LNCaP clone FGC (cell line): ENCODE measurements around the gene MET.

Experiments
- DNase-seq: peaks from one replicate; pipeline ENCODE4 v3.0.0-alpha.2; 2011; ENCODE audit warnings: low read depth
- H3K4me3 ChIP-seq: 2 replicates; pipeline ENCODE4 v1.5.1; 2011; ENCODE audit warnings: mild to moderate bottlenecking, low read depth, low read length, control low read depth
- TF ChIP-seq, protein P1 (sequence below): IDR thresholded peaks from 2 replicates; pipeline ENCODE4 v1.5.1; 2012; ENCODE audit warnings: mild to moderate bottlenecking; ENCODE audit not compliant: control insufficient read depth, insufficient read depth; ENCODE audit errors: extremely low read depth

MET gene

DNA sequence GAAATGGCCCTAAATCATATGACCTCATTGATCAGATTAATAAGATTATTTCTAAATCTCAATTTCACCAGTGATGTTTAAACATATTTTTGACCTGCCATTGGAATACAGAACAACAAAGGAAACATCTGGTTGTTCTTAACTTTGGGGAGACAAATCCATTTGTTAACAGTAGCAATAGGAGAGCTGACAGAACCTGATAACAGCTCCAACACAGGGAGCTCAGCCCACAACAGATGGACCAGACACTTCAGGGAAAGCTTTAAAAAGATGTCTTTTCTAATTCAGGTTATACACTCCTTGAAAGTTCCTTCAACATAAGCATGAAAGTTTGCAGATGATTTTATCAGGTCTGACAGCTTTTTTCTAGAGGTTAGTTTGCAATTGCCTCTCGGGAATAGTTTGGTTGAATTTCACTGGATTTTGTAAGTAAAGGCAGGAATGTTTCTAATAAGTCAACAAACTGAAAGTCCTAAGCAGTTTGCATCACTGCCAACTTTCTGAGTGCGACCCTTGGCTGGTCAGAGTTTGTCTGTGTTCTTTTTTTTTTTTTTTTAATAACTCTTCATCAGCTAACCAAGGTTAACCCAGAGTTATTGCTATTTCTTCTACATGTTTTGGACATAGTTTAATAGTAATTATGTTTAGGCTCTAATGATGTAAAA lies 6.5 kb upstream of the MET start:
- no peak for DNase-seq
- TF ChIP-seq, protein P1, sequence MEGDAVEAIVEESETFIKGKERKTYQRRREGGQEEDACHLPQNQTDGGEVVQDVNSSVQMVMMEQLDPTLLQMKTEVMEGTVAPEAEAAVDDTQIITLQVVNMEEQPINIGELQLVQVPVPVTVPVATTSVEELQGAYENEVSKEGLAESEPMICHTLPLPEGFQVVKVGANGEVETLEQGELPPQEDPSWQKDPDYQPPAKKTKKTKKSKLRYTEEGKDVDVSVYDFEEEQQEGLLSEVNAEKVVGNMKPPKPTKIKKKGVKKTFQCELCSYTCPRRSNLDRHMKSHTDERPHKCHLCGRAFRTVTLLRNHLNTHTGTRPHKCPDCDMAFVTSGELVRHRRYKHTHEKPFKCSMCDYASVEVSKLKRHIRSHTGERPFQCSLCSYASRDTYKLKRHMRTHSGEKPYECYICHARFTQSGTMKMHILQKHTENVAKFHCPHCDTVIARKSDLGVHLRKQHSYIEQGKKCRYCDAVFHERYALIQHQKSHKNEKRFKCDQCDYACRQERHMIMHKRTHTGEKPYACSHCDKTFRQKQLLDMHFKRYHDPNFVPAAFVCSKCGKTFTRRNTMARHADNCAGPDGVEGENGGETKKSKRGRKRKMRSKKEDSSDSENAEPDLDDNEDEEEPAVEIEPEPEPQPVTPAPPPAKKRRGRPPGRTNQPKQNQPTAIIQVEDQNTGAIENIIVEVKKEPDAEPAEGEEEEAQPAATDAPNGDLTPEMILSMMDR, result no peak
- no peak overlapping the region for H3K4me3 ChIP-seq

DNA sequence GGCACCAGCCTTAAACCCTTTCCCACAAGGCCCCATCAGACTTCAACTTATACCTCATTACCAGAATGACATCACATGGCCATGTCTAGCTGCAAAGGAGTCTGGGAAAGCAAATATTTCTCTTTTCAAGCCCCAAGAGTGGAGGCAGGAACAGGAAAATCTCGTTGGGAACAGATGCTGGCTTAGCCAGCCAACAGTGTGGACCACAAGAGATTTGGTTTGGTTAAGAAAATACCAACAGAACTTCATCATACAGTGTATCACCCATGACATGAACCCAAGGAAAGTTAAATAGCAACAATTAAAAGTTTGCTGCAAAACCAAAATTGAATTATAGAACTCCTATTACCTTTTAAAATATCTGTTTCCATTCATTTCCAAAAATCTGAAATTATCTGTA lies 2.2 kb upstream of the MET start:
- DNase-seq, result no peak
- no peak overlapping the region for H3K4me3 ChIP-seq
- TF ChIP-seq, protein P1, result no peak

DNA sequence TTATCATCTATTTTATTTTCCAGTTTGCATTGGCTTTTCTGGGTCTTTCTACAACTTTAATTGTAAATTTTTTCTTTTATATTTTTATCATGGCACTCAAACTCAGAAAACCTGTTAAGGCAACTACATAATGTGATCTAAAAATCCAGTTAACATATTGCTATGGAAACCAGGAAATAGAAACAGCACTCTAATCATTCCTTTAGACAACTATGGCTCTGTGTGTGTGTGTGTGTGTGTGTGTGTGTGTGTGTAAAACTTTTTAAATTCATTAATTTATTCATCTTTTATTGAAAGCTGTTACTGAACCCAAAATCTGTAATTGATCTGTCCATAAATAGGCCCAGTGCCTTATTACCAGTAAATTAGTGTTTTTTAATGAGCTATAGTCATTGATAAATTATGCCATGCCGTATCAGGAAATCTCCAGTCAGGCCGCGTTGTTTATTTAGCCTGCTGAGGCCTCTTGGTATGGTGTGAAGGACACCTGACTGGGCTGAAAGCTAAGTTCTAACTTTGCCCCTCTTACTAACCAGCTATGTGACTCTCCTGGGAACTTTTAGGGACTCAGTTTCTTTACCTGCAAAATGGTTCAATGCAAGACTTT lies 1.5 kb upstream of the MET start:
- no peak overlapping the region for H3K4me3 ChIP-seq
- TF ChIP-seq, protein P1, result no peak
- DNase-seq, result no peak

DNA sequence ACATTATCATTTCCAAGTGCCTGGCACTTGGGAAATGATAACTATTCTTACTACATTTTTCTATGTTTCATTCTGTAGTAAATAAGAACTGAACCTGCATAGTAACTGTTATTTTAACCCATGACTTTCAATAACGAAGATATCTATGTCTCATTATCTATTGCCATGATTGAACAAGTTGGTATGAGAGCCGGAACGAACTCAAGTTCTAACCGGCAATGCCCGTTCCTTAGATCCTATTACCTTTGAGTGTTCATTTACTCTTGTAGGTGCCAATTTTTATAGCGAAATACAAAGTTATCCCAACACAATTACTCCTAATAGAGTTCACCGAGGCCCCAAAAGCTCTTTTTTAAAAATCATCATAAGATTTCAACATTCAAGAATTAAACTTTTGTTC lies 885 bp upstream of the MET start:
- TF ChIP-seq, protein P1, result no peak
- DNase-seq, result no peak
- H3K4me3 ChIP-seq, result no peak overlapping the region

DNA sequence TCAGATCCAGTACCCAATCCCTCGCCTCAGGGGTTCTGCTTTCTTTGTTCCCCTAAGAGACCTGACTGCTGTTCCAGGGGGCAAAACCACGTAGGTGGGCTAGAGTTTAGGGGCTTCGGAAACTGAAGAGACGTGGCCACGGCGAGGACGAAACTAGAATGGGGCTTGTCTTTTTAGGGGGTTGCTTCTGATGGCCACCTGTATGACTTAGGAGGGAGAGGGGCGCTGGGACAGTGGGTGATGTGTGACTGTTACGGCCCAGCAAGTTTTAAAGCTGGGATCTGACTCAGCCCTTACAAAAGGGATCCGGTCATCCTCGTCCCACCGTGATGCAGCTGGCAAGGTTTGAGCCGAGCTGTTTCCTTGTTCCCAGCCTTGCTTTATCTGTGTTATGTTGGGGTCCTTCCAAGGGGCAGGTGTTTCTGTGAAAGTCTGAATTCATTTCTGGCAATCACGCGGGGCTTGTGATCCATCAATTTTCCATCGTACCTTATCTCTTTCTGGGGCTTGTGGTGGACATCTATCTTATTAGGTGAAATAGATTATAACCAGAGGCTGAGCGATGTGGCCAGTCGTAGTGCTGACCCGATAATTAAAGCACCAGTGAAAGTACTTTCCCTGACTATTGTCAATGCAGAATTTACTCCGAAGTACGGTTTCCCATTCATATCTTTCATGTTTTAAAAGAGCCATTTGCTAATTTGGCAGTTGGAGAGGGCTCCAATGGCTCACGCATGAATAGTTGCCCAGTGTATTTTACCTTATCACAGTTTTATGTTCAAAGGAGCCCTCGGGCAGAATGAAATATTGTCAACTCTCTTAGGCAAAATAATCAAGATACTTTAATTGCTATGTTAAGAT lies 830 bp downstream of the MET start:
- TF ChIP-seq, protein P1, result no peak
- no peak for DNase-seq
- peak overlapping the region; percentile 27 for H3K4me3 ChIP-seq

DNA sequence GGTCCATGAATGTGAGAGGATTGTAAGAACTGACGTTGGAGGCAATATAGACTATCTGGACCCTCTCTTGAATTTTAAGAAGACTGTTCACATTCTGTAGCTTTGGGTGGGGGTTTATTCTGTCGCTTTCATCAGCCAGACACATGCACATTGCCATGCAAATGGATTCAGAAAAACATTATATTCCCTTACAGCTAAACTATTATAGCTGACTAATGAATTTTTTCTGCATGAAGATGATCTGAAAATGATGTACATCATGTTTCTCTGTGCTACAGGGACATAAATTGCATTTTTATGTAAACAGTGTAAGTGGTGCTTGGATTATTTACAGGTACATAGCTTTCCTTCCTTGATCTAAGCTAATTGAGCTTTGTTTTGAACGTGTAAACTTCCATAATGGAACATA lies 1.5 kb downstream of the MET start:
- no peak for DNase-seq
- H3K4me3 ChIP-seq, result no peak overlapping the region
- TF ChIP-seq, protein P1, result no peak
